Activated B cell treated with CpG ODN at 0.5 μM for 24 hours (primary cell): Measurements from ENCODE around the gene LIPE. TPM values are rescaled to one million over a fixed set of nuclear protein-coding genes. Genes with fewer than 3 reads are reported as not detected.

ENCODE experiments used
- ATAC-seq: fragments of 200-7000 bp; cut with Tn5 transposase; one replicate; pipeline ENCODE4 v1.10.0; 2021; ENCODE audit warnings: low read depth, mild to moderate bottlenecking, moderate library complexity
- CTCF ChIA-PET: fragments of 350-600 bp; sonication (Branson Sonifier 250); formaldehyde crosslinking; loops from one replicate; lab custom pipeline; 2021; ENCODE audit warnings: antibody characterized with exemption; lab: Charles Lee
- POLR2A ChIA-PET: fragments of 350-600 bp; sonication (Branson Sonifier 250); formaldehyde crosslinking; loops from one replicate; lab custom pipeline; 2021; ENCODE audit warnings: antibody characterized with exemption; lab: Charles Lee
- DNase-seq: peaks from one replicate; pipeline ENCODE4 v3.0.0; 2022
- H3K27ac Mint-ChIP-seq: one replicate; pipeline ENCODE4 v1.8.0; 2020; ENCODE audit warnings: mixed read lengths
- H3K27me3 Mint-ChIP-seq: one replicate; pipeline ENCODE4 v1.8.0; 2021; ENCODE audit warnings: mixed read lengths
- H3K36me3 Mint-ChIP-seq: one replicate; pipeline ENCODE4 v1.8.0; 2021; ENCODE audit warnings: low read depth, mixed read lengths
- H3K4me1 Mint-ChIP-seq: one replicate; pipeline ENCODE4 v1.8.0; 2021; ENCODE audit warnings: mixed read lengths
- H3K4me3 Mint-ChIP-seq: one replicate; pipeline ENCODE4 v1.8.0; 2020; ENCODE audit warnings: mild to moderate bottlenecking, mixed read lengths
- H3K9me3 Mint-ChIP-seq: one replicate; pipeline ENCODE4 v1.8.0; 2020; ENCODE audit warnings: mixed read lengths
- intact Hi-C: fragments of 100-400 bp; cut with micrococcal nuclease; formaldehyde crosslinking; loops from one replicate; pipeline ENCODE4 v1.15.1; 2024
- total RNA-seq: library from RNA; stranded (reverse); gene quantifications from 2 replicates; pipeline ENCODE4 v1.2.3, GENCODE V29; 2022
- TF ChIP-seq, protein P1 (sequence below): fragments of 200-600 bp; IDR thresholded peaks from one replicate; pipeline ENCODE4 v1.8.0; 2022; ENCODE audit warnings: antibody characterized with exemption, mild to moderate bottlenecking

Gene LIPE
- total RNA-seq, 1 donor from 2014 or later, result 37.2 TPM

DNA sequence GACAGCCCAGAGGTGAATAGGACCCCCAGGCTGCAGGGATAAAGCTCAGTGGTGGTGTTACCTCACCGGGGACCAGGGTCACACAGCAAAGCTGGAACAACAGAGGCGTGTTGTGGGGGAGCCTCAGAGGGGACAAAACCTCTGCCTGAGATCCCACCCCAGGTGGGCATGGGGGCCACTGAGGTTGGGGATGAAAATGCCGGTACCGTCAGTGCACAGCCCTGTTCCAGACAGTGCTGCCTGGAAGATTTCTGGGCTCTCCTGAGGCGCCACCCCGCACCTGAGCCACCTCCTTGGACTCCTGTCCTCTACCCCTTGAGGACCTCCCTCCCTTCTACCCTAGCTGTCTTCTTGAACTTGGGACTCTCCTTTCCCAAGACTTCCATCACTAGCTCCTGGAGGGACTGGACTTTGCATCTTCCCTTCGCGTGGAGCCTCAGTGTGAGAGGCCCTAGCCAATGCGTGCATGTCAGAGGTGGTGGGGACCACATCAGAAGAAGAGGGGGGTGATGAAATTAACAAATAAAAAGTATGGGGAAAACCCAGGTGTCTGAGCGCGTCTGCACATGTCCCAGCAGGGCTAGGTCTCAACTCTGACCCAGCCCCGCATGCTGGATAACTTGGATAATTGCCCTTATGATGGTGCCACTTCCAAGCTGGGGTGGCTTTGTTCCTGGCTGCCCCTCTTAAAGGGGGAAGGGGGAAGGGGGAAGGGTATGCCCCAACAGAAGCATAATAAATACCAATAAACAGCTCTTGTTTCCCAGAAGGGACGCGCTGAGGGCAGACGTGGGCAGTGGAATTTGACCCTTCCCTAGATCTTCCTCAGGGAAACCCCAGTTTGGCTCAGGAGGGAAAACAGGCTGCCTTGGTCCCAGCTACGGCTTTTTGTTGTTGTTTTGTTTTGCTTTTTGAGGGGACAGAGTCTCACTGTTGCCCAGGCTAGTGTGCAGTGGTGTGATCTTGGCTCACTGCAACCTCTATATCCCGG is 48.7 kb downstream of the LIPE start:
- H3K4me1 Mint-ChIP-seq, result no peaks in the 10 kb centered on the region
- H3K27ac Mint-ChIP-seq, result no peak overlapping the region
- no peak for DNase-seq
- ChIA-PET CTCF (no interaction called here), POLR2A (interaction anchor here (0.7 to 1.0 kb wide), 2 partner anchors 14 to 27 kb away, joined by 3 read pairs; no protein-coding TSS in a partner anchor)
- H3K36me3 Mint-ChIP-seq, result peaks cover 2% of the 10 kb centered on the region
- H3K9me3 Mint-ChIP-seq, result no peaks in the 10 kb centered on the region
- intact Hi-C loops, result no loop called here
- H3K4me3 Mint-ChIP-seq, result no peak overlapping the region
- TF ChIP-seq, protein P1, sequence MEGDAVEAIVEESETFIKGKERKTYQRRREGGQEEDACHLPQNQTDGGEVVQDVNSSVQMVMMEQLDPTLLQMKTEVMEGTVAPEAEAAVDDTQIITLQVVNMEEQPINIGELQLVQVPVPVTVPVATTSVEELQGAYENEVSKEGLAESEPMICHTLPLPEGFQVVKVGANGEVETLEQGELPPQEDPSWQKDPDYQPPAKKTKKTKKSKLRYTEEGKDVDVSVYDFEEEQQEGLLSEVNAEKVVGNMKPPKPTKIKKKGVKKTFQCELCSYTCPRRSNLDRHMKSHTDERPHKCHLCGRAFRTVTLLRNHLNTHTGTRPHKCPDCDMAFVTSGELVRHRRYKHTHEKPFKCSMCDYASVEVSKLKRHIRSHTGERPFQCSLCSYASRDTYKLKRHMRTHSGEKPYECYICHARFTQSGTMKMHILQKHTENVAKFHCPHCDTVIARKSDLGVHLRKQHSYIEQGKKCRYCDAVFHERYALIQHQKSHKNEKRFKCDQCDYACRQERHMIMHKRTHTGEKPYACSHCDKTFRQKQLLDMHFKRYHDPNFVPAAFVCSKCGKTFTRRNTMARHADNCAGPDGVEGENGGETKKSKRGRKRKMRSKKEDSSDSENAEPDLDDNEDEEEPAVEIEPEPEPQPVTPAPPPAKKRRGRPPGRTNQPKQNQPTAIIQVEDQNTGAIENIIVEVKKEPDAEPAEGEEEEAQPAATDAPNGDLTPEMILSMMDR, result no peak
- peaks cover 8% of the 10 kb centered on the region for H3K27me3 Mint-ChIP-seq
- no peak for ATAC-seq

DNA sequence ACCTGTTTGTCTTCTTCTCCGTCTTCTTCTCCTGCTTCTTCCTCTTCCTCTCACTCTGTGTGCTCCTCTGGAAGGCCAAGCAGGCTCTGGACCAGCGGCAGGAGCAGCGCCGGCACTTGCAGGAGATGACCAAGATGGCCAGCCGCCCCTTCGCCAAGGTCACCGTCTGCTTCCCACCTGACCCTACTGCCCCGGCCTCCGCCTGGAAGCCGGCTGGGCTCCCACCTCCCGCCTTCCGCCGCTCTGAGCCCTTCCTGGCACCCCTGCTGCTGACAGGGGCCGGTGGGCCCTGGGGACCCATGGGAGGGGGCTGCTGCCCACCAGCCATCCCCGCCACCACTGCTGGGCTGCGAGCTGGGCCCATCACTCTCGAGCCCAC is 51.0 kb downstream of the LIPE start:
- H3K27ac Mint-ChIP-seq, result no peak overlapping the region
- POLR2A ChIA-PET, result no interaction called here
- intact Hi-C loops, result no loop called here
- H3K4me3 Mint-ChIP-seq, result no peak overlapping the region
- peaks cover 12% of the 10 kb centered on the region for H3K4me1 Mint-ChIP-seq
- H3K9me3 Mint-ChIP-seq, result no peaks in the 10 kb centered on the region
- no peaks in the 10 kb centered on the region for H3K27me3 Mint-ChIP-seq
- TF ChIP-seq, protein P1, result no peak
- CTCF ChIA-PET, result no interaction called here
- no peak for ATAC-seq
- H3K36me3 Mint-ChIP-seq, result peaks cover 3% of the 10 kb centered on the region
- DNase-seq, result no peak

DNA sequence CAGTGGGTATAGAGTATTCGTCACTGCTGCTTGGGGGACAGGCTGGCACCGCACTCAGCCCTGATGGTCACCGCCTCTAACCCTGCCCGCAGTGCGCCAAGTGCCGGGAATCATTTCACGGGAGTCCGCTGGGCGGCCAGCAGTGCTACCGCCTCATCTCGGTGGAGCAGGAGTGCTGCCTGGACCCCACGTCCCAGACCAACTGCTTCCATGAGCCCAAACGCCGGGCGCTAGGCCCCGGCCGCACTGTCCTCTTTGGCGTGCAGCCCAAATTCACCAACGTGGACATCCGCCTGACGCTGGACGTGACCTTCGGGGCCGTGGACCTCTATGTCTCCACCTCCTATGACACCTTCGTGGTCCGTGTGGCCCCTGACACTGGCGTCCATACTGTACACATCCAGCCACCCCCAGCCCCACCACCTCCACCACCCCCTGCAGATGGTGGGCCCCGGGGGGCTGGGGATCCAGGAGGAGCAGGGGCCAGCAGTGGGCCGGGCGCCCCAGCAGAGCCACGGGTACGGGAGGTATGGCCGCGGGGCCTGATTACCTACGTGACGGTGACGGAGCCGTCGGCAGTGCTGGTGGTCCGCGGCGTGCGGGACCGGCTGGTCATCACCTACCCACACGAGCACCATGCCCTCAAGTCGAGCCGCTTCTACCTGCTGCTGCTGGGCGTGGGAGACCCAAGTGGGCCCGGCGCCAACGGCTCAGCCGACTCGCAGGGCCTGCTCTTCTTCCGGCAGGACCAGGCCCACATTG is 51.6 kb downstream of the LIPE start:
- ChIA-PET CTCF (no interaction called here), POLR2A (no interaction called here)
- DNase-seq (no peak), ATAC-seq (no peak)
- Mint-ChIP-seq H3K4me1 (peaks cover 14% of the 10 kb centered on the region), H3K4me3 (no peak overlapping the region), H3K27me3 (no peaks in the 10 kb centered on the region), H3K27ac (no peak overlapping the region), H3K36me3 (peaks cover 3% of the 10 kb centered on the region), H3K9me3 (no peaks in the 10 kb centered on the region)
- TF ChIP-seq, protein P1, result no peak
- intact Hi-C loops, result no loop called here

DNA sequence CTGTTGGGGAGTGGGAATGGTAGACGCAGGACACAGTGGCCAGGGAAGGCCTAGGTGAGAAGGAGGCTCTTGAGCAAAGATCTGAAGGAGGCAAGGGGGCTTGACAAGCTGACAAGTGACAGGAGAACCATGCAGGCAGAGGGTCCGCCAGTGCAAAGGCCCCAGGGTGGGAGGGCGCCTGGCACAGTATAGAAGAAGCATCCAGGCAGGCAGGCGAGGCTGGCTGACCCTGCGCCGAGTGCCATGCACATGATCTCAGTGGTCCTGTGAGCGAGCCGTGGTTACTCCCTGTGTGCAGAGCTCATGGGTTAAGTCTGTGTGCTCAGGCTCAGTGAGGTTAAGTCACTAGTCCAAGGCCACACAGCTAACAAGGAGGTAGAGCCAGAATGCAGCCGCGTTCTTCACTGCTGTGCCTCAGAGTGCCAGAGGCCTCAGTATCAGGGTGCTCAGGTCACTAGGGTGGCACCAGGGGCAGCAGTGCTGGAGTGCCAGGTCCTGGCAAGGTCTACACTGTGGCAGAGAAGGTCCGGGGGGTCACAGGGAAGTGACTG is 52.3 kb downstream of the LIPE start:
- Mint-ChIP-seq H3K27ac (no peak overlapping the region), H3K27me3 (no peaks in the 10 kb centered on the region), H3K4me3 (no peak overlapping the region), H3K4me1 (peaks cover 21% of the 10 kb centered on the region), H3K36me3 (peaks cover 3% of the 10 kb centered on the region), H3K9me3 (no peaks in the 10 kb centered on the region)
- intact Hi-C loops, result no loop called here
- ChIA-PET CTCF (no interaction called here), POLR2A (no interaction called here)
- TF ChIP-seq, protein P1, result no peak
- DNase-seq (no peak), ATAC-seq (no peak)
